A549 (cell line): ENCODE results near the gene ZBTB44. TPM values are rescaled to one million over a fixed set of nuclear protein-coding genes. Genes with fewer than 3 reads are reported as not detected.

Experiments used
- ATAC-seq, 2 experiments: fragments of 200-7000 bp in 1 of 2; fragments of >200 bp in 1 of 2; cut with Nextera tagmentation in 1 of 2; cut with Tn5 transposase in 1 of 2; 3 replicates each; pipeline versions ENCODE4 v1.8.0 to v1.9.1; 2018 to 2020; ENCODE audit warnings: mild to moderate bottlenecking in 1 of 2, moderate library complexity in 1 of 2
- CTCF ChIA-PET: fragments of 300-600 bp; sonication (Branson Sonifier 250); formaldehyde crosslinking; extraction: SDS; loops from one replicate; lab custom pipeline; 2021; ENCODE audit warnings: antibody characterized with exemption, inconsistent platforms; lab: Yijun Ruan, JAX
- POLR2A ChIA-PET: fragments of 350-600 bp; formaldehyde crosslinking; extraction: SDS; loops from one replicate; lab custom pipeline; 2021; ENCODE audit warnings: antibody characterized with exemption, inconsistent platforms; lab: Yijun Ruan, JAX
- DNase-seq, 2 experiments: peaks; one replicate each; pipeline versions ENCODE4 v3.0.0 to v3.0.0-alpha.2; 2011 to 2016; ENCODE audit warnings: low read depth in 1 of 2, low spot score in 1 of 2
- FAIRE-seq: peaks from 2 replicates; lab custom pipeline; 2011; peaks lifted over from hg19 to GRCh38; lab: Jason Lieb, UNC
- H3K27ac ChIP-seq, 2 experiments: fragments of >200 bp; sonication (Bioruptor Twin); formaldehyde crosslinking; 3 replicates each; pipeline ENCODE4 v1.5.1; 2016 to 2017
- H3K4me1 ChIP-seq: fragments of >200 bp; sonication (Bioruptor Twin); formaldehyde crosslinking; 3 replicates; pipeline ENCODE4 v1.6.1; 2016
- H3K4me2 ChIP-seq: fragments of >200 bp; sonication (Bioruptor Twin); formaldehyde crosslinking; 3 replicates; pipeline ENCODE4 v1.6.1; 2016
- H3K4me3 ChIP-seq: fragments of >200 bp; sonication (Bioruptor Twin); formaldehyde crosslinking; 3 replicates; pipeline ENCODE4 v1.5.1; 2016
- H3K9me3 ChIP-seq: fragments of >200 bp; sonication (Bioruptor Twin); formaldehyde crosslinking; 3 replicates; pipeline ENCODE4 v1.6.1; 2016
- CEBPB ChIP-seq, 2 experiments: fragments of >200 bp in 1 of 2; sonication (Bioruptor Twin) in 1 of 2; formaldehyde crosslinking in 1 of 2; IDR thresholded peaks; 2 replicates each; pipeline ENCODE4 v1.6.1; 2012 to 2016
- CTCF ChIP-seq: fragments of >200 bp; sonication (Bioruptor Twin); formaldehyde crosslinking; IDR thresholded peaks from 3 replicates; pipeline ENCODE4 v1.5.1; 2016
- ELK1 ChIP-seq: fragments of 150-350 bp; IDR thresholded peaks from 2 replicates; pipeline ENCODE4 v1.6.1; 2014; ENCODE audit warnings: low read depth, mild to moderate bottlenecking, low read length
- EP300 ChIP-seq, 2 experiments: fragments of >200 bp; sonication (Bioruptor Twin); formaldehyde crosslinking; IDR thresholded peaks; 2 replicates in 1 of 2; 3 replicates in 1 of 2; pipeline ENCODE4 v1.6.1; 2016 to 2017
- FOXS1 ChIP-seq: fragments of 250-450 bp; sonication (Bioruptor Pico); IDR thresholded peaks from 2 replicates; pipeline ENCODE4 v1.5.0; 2020; ENCODE audit warnings: mild to moderate bottlenecking, moderate library complexity
- GATA3 ChIP-seq: IDR thresholded peaks from 2 replicates; pipeline ENCODE4 v1.6.1; 2012; ENCODE audit warnings: borderline replicate concordance
- HOXB5 ChIP-seq: fragments of 250-450 bp; sonication (Bioruptor Pico); IDR thresholded peaks from 2 replicates; pipeline ENCODE4 v1.5.0; 2020; ENCODE audit warnings: mild to moderate bottlenecking, moderate library complexity
- KDM5A ChIP-seq: fragments of 200-600 bp; sonication (generic); IDR thresholded peaks from 2 replicates; pipeline ENCODE4 v1.6.1; 2016; ENCODE audit warnings: antibody characterized with exemption, mild to moderate bottlenecking
- MAFK ChIP-seq: fragments of 450-650 bp; IDR thresholded peaks from 2 replicates; pipeline ENCODE4 v1.6.1; 2014; ENCODE audit not compliant: partially characterized antibody
- NFE2L2 ChIP-seq: fragments of 150-350 bp; conservative IDR thresholded peaks from 2 replicates; pipeline ENCODE4 v1.6.1; 2014; ENCODE audit warnings: low read length
- PBX3 ChIP-seq: IDR thresholded peaks from 2 replicates; pipeline ENCODE4 v1.6.1; 2012
- RAD21 ChIP-seq, 2 experiments: fragments of >200 bp in 1 of 2; sonication (Bioruptor Twin) in 1 of 2; formaldehyde crosslinking in 1 of 2; IDR thresholded peaks in 1 of 2; conservative IDR thresholded peaks in 1 of 2; 2 replicates in 1 of 2; 3 replicates in 1 of 2; pipeline ENCODE4 v1.6.1; 2012 to 2018; ENCODE audit warnings: inconsistent platforms in 1 of 2
- SMC3 ChIP-seq: fragments of >200 bp; sonication (Bioruptor Twin); formaldehyde crosslinking; IDR thresholded peaks from 3 replicates; pipeline ENCODE4 v1.6.1; 2018; ENCODE audit warnings: inconsistent platforms
- SREBF2 ChIP-seq: fragments of 450-650 bp; IDR thresholded peaks from 2 replicates; pipeline ENCODE4 v1.6.1; 2014; ENCODE audit warnings: mild to moderate bottlenecking, moderate library complexity
- ZC3H11A ChIP-seq: fragments of 450-650 bp; IDR thresholded peaks from 2 replicates; pipeline ENCODE4 v1.6.1; 2014; ENCODE audit warnings: antibody characterized with exemption, mild to moderate bottlenecking
- ZNF302 ChIP-seq: fragments of 250-450 bp; sonication (Bioruptor Pico); IDR thresholded peaks from 2 replicates; pipeline ENCODE4 v1.9.0; 2021; ENCODE audit warnings: inconsistent platforms, mild to moderate bottlenecking, moderate library complexity
- WGBS: methylation state at CpG from one replicate; pipeline ENCODE4 v1.1.6; 2017; ENCODE audit errors: missing lambda C conversion rate; 5-methylcytosine and 5-hydroxymethylcytosine counted together
- polyA plus RNA-seq, 4 experiments: library from polyadenylated mRNA; depleted of rRNA in 3 of 4; stranded (reverse); fragments of >200 nt; fragmentation: RNase III in 1 of 4; extraction: RNeasy Plus Mini Kit Qiagen cat#74134 plus additional on column Dnase treatment in 1 of 4; gene quantifications; 2 replicates in 3 of 4; 3 replicates in 1 of 4; pipeline ENCODE4 v1.2.3, GENCODE V29; 2011 to 2017

The ZBTB44 gene
- polyA plus RNA-seq, 2 of the 4 experiments (the other 2 are of a cell fraction) = 6.7 to 16.1 TPM

- DNase-seq = no peak
- 61% methylated on average over 8 of the region's 9 CpGs for WGBS
- TF ChIP-seq MAFK (no peak), GATA3 (no peak)
- Histone ChIP-seq H3K4me1 (no peaks in the 10 kb centered on the region), H3K4me2 (no peak overlapping the region), H3K4me3 (no peak overlapping the region), H3K9me3 (no peaks in the 10 kb centered on the region), H3K27ac (no peak overlapping the region)
- ChIA-PET CTCF (interaction anchor here (0.7 to 1.0 kb wide), 2 partner anchors 208 to 211 kb away, joined by 3 read pairs; no protein-coding TSS in a partner anchor), POLR2A (no interaction called here)
- no peak for ATAC-seq
- FAIRE-seq = no peak
These were observed 100.8 kb downstream of the ZBTB44 start for GRCh38 chr11:130213979-130214281.

- TF ChIP-seq CEBPB (IDR thresholded peaks at IDR 0.05) (no peak), KDM5A (no peak), HOXB5 (no peak), FOXS1 (no peak), PBX3 (no peak), RAD21 (conservative IDR thresholded peaks at IDR 0.05 in 1 of 2, IDR thresholded peaks at IDR 0.05 in 1 of 2) (peak; percentile 84 to 89), SMC3 (peak; percentile 77), CTCF (peak; percentile 75), SREBF2 (no peak)
- peak; percentile 65 to 93; a peak in 5 of 6 replicates for ATAC-seq
- no peaks in the 10 kb centered on the region for H3K4me1 ChIP-seq
- peak; percentile 20 to 58 for DNase-seq
- no peaks in the 10 kb centered on the region for H3K9me3 ChIP-seq
- no peak for FAIRE-seq
- no peak overlapping the region for H3K4me3 ChIP-seq
- 25% methylated on average over 19 of the region's 28 CpGs for WGBS
- H3K27ac ChIP-seq = peak overlapping the region; percentile 56 to 69; a peak in 3 of 6 replicates
- POLR2A ChIA-PET = no interaction called here
- CTCF ChIA-PET = interaction anchor here (0.6 to 1.6 kb wide), 34 partner anchors 10 to 701 kb away, joined by 3 to 11 read pairs (median 4); partner anchors contain the start of gene ADAMTS8
- peak overlapping the region; percentile 74 for H3K4me2 ChIP-seq
These were observed 101.4 kb downstream of the ZBTB44 start for GRCh38 chr11:130213143-130213978.

- H3K4me2 ChIP-seq = peak overlapping the region; percentile 74
- no peak for FAIRE-seq
- no peak overlapping the region for H3K4me3 ChIP-seq
- no peak overlapping the region for H3K27ac ChIP-seq
- no peak for TF ChIP-seq ELK1
- TF ChIP-seq NFE2L2 = no peak
- TF ChIP-seq ZNF302 (CRISPR knock-in tag) = no peak
- TF ChIP-seq SREBF2 = no peak
- no peak for TF ChIP-seq EP300 (IDR thresholded peaks at IDR 0.05)
- TF ChIP-seq ZC3H11A = no peak
- TF ChIP-seq, all 56 proteins: peak for 0
- ChIA-PET CTCF (interaction anchor here (0.5 to 1.6 kb wide), 34 partner anchors 9 to 702 kb away, joined by 3 to 11 read pairs (median 4); partner anchors contain the start of gene ADAMTS8), POLR2A (no interaction called here)
- ATAC-seq = peak; percentile 36 to 45; a peak in 4 of 6 replicates
- DNase-seq = no peak
- WGBS = 16% methylated on average over 11 of the region's 11 CpGs
- Histone ChIP-seq H3K4me1 (no peaks in the 10 kb centered on the region), H3K9me3 (no peaks in the 10 kb centered on the region)
These were observed 102.2 kb downstream of the ZBTB44 start for GRCh38 chr11:130212431-130212961.
